ENCODE measurements around the gene PHOSPHO1.
"Not testable (repeated sequence)": the region's sequence is repeated elsewhere in the genome, so short reads cannot be mapped to it uniquely, and the experiment has no call there.

PHOSPHO1 gene

DNA sequence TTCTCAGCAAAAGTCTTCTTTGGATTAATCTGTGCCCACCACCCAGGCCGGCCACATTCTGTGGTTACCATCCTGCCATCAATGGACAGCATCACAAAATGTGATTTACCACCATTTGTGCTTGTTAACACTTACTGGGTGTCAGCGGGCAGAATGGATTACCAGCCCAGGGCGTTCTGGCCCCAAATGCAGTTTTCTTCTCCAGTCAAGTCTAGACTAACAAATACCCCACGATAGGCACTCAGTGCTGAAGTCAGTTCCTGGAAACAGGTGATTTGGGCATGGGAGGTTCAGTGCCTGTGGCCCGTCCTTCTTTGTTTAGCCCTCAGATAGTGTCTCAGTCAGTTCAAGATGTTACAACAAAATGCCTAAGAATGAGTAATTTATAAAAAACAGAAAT lies 38.8 kb upstream of the PHOSPHO1 start:
- Histone ChIP-seq H3K9me3 (ENCODE audit: severe bottlenecking) (no peaks in the 10 kb centered on the region), H3K27ac (no peak overlapping the region), H3K4me3 (ENCODE audit: low read depth, low read length) (no peak overlapping the region), H3K27me3 (ENCODE audit: insufficient read depth, low read depth, severe bottlenecking) (no peaks in the 10 kb centered on the region), H3K36me3 (no peaks in the 10 kb centered on the region)
- TF ChIP-seq, protein P1, sequence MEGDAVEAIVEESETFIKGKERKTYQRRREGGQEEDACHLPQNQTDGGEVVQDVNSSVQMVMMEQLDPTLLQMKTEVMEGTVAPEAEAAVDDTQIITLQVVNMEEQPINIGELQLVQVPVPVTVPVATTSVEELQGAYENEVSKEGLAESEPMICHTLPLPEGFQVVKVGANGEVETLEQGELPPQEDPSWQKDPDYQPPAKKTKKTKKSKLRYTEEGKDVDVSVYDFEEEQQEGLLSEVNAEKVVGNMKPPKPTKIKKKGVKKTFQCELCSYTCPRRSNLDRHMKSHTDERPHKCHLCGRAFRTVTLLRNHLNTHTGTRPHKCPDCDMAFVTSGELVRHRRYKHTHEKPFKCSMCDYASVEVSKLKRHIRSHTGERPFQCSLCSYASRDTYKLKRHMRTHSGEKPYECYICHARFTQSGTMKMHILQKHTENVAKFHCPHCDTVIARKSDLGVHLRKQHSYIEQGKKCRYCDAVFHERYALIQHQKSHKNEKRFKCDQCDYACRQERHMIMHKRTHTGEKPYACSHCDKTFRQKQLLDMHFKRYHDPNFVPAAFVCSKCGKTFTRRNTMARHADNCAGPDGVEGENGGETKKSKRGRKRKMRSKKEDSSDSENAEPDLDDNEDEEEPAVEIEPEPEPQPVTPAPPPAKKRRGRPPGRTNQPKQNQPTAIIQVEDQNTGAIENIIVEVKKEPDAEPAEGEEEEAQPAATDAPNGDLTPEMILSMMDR (IDR thresholded peaks at IDR 0.05; ENCODE audit: low read depth, low read length), result no peak
- no peak for DNase-seq

DNA sequence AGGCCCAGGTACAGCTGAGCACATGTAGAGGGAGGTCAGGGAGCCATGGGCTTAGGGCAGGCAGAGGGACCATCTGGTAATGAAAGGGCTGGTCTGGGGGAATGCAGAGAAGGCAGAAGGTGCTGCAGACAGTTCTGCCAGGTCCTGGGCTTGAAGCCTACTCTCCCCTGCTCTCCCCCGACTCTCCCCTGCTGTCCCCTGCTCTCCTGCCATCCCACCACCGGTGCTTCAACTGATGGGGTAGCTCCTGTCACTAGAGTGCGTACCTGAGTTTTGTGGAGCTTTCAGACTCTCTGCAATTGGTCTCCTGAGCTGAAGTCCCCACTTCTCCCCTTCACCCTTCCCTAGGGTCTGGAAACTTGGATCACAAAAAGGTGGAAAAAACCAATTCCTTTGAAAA lies 37.3 kb upstream of the PHOSPHO1 start:
- Histone ChIP-seq H3K27ac (no peak overlapping the region), H3K9me3 (ENCODE audit: severe bottlenecking) (no peaks in the 10 kb centered on the region), H3K4me3 (ENCODE audit: low read depth, low read length) (no peak overlapping the region), H3K36me3 (no peaks in the 10 kb centered on the region), H3K27me3 (ENCODE audit: insufficient read depth, low read depth, severe bottlenecking) (no peaks in the 10 kb centered on the region)
- no peak for DNase-seq
- TF ChIP-seq, protein P1 (IDR thresholded peaks at IDR 0.05; ENCODE audit: low read depth, low read length), result no peak

DNA sequence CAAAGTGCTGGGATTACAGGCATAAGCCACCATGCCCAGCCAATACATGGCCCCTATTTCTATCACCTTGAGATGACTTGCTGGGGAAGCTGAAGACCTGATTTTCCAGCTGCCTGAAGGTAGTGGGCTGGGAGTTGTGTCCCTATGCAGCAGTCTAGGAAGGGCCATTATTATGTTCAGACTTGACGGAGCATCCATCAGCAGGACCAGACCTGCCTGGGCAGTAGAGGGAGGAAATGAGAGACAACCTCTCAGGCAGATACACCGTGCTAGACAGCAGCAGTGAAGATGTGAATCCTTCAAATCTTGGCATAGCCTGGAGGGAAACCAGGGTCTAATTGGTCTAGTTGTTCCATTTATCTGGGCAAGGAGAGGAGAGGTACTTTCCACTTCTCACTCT lies 35.6 kb upstream of the PHOSPHO1 start:
- Histone ChIP-seq H3K36me3 (no peaks in the 10 kb centered on the region), H3K4me3 (ENCODE audit: low read depth, low read length) (no peak overlapping the region), H3K27me3 (ENCODE audit: insufficient read depth, low read depth, severe bottlenecking) (no peaks in the 10 kb centered on the region), H3K27ac (no peak overlapping the region), H3K9me3 (ENCODE audit: severe bottlenecking) (no peaks in the 10 kb centered on the region)
- TF ChIP-seq, protein P1 (IDR thresholded peaks at IDR 0.05; ENCODE audit: low read depth, low read length), result no peak
- no peak for DNase-seq

DNA sequence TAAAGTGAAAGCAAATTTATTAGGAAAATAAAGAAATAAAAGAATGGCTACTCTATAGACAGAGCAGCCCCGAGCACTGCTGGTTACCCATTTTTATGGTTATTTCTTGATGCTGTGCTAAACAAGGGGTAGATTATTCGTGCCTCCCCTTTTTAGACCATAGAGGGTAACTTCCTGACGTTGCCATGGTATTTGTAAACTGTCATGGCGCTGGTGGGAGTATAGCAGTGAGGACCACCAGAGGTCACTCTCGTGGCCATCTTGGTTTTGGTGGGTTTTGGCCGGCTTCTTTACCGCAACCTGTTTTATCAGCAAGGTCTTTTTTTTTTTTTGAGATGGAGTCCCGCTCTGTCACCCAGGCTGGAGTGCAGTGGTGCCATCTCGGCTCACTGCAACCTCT lies 31.0 kb upstream of the PHOSPHO1 start:
- H3K27ac ChIP-seq; H3K36me3 ChIP-seq; H3K9me3 ChIP-seq (ENCODE audit: severe bottlenecking); H3K27me3 ChIP-seq (ENCODE audit: insufficient read depth, low read depth, severe bottlenecking); DNase-seq; H3K4me3 ChIP-seq (ENCODE audit: low read depth, low read length): not testable (repeated sequence)

DNA sequence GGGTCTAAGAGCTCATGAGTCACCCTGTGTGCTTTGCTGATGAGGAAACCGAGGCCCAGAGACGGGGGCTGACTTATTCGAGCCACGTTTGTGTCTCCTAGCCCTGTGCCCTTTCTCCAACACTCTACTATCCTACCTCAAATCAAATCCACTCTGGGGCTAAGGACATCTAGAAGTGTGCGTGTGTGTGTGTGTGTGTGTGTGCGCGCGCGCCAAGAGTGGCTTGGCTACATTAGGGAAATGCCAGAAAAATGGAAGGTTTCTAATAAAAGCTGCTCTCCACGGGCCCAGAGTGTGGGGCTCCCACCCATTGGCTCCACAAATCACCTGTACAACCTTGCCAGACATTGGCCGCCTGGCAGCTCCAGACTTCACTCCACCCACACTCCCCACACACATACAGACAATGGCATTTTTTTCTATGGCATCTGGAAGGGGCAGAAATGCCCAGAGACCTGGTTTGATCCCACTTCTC lies 30.3 kb upstream of the PHOSPHO1 start:
- TF ChIP-seq, protein P1 (IDR thresholded peaks at IDR 0.05; ENCODE audit: low read depth, low read length), result no peak
- no peaks in the 10 kb centered on the region for H3K9me3 ChIP-seq (ENCODE audit: severe bottlenecking)
- no peak for DNase-seq
- H3K27ac ChIP-seq, result no peak overlapping the region
- H3K27me3 ChIP-seq (ENCODE audit: insufficient read depth, low read depth, severe bottlenecking), result no peaks in the 10 kb centered on the region
- no peaks in the 10 kb centered on the region for H3K36me3 ChIP-seq
- peak overlapping the region; percentile 56 for H3K4me3 ChIP-seq (ENCODE audit: low read depth, low read length)

DNA sequence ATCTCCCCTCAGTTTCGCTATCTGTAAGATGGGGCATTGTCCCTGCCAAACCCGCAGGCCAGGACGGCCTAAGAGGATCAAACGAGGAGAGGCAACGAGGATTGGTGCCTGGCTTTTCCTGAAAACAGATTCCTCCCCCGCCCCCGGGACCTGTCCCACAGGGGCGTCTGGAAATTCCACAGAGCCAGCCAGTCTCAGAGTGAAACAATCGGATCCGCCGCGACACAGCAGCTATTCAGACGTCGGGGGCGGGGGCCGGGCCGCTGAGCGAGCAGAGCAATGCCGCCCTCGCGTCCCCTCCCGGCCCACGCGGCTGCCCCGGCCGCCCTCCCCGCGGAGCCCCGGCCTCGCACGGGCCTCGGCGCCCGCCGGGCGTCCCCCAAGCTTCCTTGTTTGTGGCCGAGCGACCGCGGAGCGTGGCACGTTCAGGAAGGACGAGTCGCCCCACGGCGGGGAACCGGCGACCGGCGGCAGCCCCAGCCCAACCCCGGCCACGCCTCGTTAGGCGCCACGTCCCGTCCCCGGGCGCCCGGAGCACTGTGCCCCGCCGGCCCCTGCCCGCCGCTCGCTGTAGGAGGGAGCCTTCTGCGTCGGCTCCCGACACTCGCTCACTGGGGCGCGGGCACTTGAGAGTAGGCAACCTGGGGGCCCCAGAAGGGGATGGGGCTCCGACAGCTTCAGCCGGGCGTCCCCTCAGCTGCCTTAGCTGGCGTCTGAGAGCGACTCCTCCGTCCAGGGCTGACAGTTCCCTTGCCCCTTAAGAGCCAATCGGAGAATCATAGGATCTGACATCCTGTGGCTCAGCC lies 29.6 kb upstream of the PHOSPHO1 start:
- Histone ChIP-seq H3K27ac (no peak overlapping the region), H3K36me3 (no peaks in the 10 kb centered on the region), H3K27me3 (ENCODE audit: insufficient read depth, low read depth, severe bottlenecking) (no peaks in the 10 kb centered on the region), H3K9me3 (ENCODE audit: severe bottlenecking) (no peaks in the 10 kb centered on the region), H3K4me3 (ENCODE audit: low read depth, low read length) (peak overlapping the region; percentile 56)
- TF ChIP-seq, protein P1 (IDR thresholded peaks at IDR 0.05; ENCODE audit: low read depth, low read length), result no peak
- DNase-seq, result peak; percentile 56

All from WERI-Rb-1 (cell line).